Measurements from ENCODE around the gene PLXNA2.

The PLXNA2 gene

DNA sequence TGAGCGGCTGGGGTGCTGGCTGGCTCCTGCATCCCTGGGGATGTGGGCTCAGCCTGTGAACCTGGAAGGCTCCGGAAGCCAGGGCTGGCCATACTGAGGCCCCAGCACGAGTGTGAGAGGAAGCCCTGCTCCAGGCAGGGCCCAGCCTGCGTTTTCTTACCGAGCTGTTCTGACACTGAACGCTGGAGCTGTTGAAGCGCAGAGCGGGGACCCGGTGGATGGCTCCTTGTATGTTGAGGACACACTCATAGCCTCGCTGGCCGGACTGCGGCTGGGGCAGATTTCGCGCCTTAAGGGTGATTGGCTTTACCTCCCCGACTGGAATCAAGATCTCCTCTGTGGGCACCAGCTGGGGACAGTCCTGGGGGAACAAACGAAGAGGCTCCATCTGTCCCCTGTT lies 160.0 kb downstream of the PLXNA2 start:
- DNase-seq: no peak

DNA sequence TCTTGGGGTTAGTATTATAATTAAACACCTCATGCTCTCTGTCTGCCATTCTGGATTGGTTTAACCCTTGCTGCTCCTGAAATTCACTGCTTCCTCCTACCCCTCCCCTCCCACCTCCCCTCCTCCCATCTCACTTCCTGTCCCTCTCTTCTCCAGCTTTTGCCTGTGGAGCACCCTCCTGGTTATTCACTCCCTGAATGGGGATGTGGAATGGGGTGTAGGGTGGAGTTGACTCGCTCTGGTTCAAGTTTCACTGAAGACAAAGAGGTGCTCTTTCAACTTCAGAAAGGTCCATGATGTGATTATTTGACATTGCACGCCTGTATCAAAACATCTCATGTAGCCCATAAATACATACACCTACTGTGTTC lies 160.5 kb downstream of the PLXNA2 start:
- DNase-seq: no peak

DNA sequence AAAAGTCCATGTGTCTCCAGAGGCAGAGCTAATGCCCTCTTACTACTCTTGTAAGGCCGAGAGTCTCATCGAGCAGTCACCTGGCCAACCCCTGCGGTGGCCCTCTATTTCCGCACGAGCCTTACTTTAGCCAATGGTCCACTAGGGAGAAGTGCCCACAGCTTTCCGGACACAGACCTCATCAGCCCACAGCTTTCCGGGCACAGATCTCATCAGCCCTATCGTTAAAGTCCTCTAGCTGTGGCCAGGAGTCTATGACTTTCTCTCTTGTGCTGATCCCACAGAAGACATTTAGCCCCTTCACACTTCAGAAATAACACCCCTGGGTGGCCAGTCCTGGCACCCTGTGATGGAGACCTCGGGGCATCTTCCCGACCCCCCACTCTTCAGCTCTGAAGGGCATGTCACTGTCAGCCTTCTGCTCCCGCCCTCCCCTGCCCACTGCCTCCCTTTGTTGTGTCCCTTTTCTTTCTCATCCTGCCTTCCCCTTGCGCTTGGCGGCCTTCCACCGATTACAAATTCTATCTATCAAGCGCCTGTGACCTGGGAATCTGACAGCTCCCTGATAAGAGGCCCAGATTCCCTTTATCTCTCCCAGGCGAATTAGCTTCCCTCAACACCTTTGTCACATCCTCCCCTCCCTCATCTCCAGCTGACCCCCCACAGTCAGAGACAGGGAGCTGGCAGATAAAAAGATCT lies 161.0 kb downstream of the PLXNA2 start:
- DNase-seq: peak; percentile 59

DNA sequence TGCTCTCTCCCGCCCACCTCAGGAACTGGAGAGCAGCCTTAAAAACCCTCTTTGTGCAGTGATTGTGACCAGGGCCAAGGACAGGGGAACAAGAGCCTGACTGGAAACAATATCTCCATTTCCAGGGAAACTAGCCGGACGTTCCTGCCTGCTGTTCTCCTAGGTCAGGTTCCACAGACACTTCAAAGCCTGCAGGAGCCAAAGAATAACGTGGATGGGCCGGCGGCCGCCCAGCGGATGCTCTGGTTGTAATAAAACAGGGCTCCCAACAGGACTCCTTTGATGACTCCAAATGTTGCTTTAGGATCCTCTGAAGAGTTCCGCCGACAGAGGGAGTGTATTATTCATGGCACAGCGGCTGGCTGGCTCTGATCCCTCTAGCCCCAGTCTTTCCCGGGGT lies 162.2 kb downstream of the PLXNA2 start:
- no peak for DNase-seq

DNA sequence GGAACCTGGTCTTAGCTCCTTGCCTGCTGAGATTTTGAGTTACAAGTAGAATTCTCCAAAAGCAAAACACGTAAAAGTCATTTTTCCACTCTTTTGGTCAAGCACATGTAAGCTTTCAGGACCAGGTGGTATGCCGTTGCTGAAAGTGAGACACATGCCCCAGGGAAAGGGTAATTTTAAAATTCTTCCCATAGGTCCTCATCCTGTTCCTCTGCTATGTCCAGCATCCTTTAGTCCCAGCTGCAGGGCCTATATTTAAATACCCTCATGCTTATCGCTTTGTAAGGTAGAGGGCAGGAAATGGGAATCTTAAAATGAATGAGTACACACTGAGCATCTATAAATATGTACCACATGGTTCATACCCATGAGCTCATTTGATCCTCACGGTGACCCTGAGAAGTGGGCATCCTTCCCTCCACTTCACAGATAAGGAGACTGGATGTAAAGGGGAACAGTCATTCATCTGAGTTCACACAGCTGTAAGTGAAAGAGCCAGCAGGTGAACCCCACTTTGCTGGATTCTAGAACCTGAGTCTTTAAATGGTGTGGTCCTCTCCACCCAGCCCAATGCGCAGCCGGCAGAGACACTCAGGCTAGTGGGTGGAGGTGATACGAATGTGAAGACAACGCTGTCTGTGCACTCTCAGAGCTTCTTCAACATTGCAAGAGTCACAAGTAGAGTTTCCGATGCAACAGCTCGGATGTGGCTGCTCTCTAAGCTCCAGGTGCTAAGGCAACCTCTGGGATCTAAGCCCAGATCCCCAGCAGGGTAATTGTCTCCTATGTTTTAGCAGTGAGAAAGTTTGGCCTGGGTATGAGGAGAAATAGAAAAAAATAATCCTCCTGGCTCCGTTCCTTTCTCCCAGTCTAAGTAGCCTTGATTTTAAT lies 163.5 kb downstream of the PLXNA2 start:
- no peak for DNase-seq

DNA sequence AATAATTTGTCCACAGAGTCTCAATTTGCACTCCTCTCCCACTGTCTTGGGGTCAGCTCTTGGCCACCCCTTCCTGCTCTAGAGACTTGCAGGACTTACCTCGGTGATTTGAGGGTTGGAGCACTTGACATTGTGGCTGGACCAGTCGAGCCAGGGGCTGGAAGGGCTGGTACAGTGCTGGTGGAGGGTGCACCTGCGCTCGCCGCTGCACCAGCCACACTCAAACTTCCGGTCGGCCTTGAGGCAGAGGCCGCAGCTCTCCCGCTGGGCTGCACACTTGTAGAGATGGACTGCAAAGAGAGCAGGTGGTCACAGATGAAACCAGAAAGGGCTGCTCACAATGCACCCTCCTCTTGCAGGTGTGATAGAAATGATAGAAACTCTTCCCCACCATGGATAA lies 165.0 kb downstream of the PLXNA2 start:
- peak; percentile 89 for DNase-seq

DNA sequence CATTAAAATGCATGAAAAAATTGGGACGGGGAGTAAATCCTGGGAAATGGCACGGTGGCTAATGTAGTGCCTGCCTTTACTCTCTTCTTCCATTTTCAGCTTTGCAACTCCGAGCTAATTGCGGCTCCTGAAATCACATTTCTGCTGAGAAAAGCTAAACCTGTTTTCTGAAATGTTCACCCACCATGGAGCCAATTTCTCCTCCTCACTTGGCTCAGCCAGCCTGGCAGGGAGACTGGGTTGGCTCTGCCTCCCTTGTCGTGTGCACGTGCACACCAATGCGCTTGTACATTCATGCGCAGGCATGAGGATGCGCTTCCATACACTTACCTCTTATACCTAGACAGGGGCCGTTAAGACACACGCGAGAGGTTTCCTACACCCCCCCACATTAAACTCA lies 165.4 kb downstream of the PLXNA2 start:
- DNase-seq: no peak

DNA sequence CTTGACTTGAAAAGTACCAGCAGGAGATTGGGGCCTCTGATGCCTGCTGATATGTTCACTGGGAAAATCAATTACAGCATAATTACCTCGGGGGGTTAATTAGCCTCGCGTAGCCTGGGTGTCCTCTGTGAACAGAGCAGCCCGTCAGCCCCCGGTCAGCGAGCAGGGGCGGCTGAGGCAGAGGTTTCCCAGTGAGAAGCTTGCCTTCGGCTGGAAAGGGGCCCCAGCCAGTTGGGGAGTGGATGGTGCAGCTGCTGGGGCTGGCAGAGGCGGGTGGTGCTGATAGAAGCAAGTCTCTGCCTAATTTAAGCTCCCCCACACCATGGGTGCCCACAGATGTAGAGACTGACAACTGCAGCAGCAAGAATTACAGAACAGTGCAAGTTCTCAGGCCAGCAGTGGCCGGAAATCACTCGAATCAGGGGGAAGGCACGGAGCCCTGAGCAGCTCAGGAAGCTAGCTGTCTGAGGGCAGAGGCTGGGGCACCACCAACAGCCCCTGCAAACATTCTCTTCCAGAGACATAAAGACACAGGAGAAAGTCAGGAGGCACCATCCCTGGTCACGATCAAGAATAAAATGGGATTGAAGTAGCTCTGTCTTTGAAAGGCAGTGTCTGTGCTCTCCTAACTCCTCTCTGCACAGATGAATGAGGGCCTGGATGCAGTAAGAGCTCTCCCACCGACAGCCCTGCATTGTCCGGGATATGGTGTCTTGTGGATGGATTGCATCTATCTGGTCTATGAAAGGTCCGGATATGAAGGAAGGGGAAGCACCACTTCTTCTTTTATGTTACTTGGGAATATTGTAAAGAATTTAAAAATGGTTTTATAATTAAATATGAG lies 166.7 kb downstream of the PLXNA2 start:
- DNase-seq: peak; percentile 91

DNA sequence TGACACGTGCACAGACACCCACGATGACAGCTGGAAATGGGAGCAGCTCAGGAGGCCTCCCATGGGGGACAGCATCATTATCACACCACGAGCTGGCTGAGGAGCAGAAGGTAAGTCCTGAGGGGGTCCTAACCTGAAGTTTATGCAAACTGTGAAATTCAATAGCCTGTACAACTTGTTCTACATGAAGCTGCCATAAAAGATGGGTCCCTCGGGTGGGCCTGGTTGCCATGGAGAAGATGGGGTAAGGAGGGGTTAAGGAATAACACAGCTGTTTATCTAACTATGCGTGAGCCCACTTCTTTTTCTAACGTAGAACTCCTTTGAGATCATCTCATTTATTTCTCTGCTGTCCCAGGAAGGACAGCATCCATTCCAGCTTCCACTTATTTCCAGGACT lies 169.8 kb downstream of the PLXNA2 start:
- DNase-seq: peak; percentile 23

DNA sequence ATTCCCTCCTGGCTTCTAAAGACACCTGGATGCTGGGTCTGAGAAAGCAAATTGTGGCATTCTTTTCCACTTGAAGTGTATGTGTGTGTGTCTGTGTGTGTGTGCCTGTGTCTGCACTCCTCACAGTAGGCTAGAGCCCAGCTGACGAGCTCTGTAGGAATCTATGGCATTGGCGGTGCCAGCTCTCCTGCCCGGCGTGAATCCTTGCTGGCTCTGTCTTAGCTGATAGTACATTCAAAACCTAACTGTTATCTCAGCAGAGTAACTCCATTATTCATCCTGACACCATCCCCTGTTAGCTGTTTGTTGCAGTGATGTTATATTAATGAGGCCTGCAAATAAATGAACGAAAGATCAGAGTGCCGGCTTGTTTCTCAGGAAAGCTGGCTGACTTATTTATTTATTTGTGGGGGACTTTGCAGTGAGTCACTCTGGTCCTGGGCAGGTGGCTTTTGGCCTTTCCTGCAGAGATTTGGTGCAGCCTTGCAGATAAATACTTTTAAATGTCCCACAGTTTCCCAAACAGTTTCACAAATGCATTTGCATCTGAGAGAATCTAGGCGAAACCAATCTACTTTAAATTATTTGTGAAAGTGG lies 172.7 kb downstream of the PLXNA2 start:
- no peak for DNase-seq

DNA sequence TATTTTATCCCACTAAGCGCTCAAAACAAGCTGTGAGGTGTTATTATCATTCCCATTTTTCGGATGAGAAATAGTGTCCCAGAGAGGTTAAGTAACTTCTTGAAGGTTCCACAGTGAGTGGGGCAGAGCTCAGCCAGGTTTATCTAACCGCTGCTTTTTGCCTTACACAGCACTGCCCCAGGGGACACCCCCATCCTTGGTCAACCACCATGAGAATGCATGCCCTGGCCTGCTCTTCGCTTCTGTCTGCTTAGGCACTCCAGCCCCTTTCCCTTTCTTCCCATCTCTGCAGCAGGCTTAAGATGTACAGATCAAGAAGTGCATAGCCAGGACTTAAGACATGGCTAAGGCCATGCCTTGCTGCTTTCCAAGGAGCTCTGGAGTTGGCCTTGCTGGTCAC lies 174.3 kb downstream of the PLXNA2 start:
- no peak for DNase-seq

DNA sequence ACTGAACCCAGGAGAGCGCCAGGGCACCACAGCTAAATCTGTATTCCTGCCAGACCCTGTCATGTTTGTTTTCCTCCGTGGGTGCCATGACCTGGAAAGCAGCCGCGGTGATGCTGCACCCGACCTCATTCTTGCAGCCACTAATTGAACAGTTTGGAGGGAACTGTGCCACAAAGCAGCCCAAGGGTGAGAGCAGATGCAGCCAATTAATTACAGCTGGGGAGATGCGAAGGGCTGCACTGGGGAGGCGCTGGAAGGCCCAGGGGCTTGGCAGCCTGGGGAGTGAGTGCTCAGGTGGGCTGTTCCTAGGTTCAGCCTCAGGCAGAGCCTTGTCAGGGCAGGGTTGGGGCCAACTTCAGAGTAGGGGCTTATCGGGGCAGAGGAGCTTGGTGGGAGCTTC lies 174.9 kb downstream of the PLXNA2 start:
- DNase-seq: peak; percentile 80

DNA sequence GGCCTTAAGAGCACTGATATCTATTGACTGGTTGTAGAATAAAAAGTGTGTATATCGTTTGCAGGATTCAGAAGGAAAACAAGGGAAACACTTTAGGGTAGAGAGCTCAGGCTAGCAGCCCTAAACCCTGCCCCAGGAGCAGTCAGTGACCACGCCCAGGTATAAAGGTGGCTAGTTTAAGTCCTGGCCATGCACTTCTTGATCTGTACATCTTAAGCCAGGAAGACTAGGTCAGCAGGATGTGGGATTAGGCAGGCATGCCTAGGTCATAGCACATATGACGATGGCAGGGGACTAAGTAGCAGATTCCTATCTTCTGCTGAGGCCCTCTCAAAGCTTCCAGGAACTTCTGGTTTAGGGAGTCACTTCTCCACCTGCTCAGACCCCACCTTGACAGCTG lies 175.3 kb downstream of the PLXNA2 start:
- DNase-seq: no peak

DNA sequence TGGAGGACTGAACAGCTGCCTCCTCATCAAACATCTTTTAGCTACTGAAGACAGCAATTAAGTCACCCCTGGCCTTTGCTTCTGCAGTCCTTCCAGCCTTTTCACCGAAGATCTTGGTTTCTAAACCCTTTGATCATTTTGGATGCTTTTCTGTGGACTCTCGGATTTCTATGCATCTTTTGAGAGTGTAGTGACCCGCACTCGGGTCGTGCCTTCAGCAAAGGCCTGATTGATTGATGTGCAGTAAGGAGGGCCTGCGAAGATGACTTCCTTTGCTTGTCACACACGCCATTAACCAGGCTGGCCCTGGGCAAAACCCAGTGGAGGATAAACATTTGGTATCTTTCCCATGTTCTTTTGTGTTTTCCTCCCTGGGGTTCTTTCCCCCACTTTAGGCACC lies 175.8 kb downstream of the PLXNA2 start:
- DNase-seq: no peak

DNA sequence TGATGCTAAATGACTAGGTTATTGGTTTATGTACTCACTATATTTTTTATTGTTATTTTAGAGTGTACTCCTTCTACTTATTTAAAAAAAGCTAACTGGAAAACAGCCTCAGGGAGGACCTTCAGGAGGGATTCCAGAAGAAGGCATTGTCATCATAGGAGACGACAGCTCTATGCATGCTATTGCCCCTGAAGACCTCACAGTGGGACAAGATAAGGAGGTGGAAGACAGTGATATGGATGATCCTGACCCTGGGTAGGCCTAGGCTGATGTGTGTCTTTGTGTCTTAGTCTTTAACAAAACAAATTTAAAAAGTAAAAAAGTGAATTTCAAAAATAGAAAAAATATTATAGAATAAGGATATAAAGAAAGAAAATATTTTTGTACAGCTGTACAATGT lies 177.6 kb downstream of the PLXNA2 start:
- no peak for DNase-seq

DNA sequence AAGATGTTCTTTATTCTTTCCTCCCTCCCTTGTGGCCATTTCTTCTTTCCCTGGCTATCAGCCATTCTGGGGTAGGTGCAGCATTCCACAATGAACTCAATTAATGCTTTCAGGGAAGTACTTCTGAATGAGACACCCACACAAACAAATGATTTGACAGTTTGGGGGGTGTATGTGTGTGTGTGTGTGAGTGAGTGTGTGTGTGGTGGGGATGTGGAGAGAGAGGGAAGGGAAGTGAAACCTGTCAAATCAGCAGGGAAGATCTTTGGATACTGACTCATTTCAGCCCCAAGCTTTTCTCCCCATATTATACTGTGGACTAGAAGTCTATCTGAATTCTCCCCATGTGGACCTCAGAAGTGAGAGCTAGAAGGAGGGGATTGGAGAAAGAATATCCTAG lies 178.3 kb downstream of the PLXNA2 start:
- DNase-seq: no peak

DNA sequence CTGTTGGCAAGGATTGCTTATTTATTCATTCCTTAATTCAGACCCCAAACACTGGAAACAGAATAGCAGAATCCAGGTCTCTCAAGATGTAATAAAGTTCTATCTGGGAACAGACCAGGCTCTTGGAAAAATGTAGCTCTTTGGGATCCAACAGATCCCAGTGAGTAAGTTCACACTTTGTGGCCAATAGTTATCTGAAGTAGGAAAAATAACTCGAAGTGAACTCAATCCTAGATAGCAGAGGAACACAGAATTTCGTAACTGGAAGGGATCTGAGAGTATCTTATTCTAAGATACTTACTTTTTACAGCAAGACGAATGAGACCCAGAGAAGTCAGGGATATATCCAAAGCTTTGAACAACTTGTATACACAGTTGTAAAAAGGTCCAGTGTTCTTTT lies 182.6 kb downstream of the PLXNA2 start:
- no peak for DNase-seq

DNA sequence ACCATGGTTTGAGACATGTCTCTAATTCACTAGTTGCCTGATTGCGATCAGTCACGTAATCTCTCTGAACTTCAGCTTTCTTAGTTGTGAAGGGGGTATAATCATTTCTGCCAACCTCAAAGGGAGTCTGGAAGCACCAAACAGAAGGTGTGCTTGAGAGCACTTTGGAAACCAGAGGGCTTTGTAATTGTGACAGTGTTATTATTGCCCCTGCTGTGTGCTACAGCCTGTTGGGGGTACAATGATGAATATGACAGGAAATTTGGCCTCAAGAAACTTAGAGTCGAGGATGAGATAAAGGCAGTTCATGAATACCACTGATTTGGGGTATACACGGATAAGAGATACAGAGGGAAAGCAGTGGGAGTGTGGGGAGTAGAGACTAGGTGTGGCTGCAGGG lies 183.1 kb downstream of the PLXNA2 start:
- DNase-seq: no peak

DNA sequence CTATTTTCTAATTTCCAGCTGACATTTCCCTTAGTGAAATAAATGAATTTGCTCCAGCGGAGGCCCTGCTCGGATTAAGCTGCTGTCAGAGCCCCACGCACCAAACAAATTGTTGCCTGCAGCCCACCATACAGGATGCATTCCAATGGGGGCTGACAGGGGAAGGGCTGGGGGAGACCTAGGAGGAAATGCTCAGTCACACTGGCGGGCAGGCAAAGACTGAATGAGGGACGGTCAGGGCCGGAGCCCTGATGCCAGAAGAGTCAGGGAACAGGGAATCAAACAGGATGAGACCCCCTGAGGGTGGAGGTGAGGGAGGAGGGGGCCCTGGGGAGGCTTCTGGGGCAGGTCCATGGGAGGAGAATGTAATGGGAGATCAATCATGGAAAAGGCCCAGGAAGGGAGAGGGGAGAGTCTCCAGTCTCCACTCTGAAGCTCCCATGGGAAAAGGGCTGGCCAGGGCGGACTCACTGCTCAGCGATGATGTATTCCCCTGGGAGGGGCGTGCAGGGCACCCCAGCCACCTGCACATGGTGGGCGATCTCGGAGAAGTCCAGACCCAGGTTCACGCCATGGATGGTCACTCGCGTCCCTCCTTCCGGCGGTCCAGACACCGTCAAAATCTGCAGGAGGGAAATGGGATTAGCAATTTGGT lies 183.8 kb downstream of the PLXNA2 start:
- DNase-seq: no peak

DNA sequence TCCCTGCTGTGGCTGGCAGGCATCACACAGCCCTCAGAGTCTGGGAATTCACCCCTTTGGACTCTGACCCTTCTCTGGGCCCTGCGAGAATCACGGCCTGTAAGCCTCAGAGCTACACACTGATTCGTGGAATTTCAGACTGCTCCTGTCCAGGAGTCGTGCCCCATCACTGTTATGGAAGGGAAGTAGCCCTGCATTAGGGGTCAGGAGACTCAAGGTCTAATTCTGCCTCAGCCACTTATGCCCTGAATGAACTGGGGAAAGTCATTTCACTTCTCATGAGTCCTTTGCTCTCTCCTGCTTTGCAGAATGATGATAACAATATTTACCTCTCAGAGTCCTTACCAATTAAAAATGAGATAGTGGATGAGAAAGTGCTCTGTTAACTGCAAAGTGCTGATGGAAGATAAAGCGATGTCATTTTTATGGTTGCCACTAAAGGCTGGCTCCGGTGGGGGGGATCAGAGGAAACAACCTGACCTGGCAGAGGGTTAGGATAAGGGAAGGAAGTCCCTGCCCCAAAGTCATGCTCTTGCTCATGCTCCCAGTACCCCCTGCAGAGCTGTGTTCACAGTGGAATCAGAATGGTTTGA lies 184.7 kb downstream of the PLXNA2 start:
- DNase-seq: no peak

DNA sequence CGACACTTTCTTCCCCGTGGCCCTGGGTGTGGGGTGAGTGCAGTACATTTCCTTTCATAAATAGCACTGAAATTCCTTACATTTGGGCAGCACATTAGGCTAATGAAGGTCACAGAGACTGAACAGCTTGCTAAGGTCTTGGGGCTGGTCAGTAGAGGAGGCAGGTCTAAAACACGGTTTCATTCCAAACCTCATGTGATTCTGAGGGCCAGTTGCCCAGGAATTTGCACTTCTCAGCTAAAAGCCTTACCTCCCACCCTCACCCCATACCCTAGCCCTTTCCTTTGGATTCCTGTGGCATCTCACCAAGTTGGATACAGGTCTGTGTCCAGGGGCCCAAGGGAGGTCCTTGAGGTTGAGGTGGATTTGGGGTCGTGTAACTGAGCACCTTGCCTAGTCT lies 185.4 kb downstream of the PLXNA2 start:
- no peak for DNase-seq

DNA sequence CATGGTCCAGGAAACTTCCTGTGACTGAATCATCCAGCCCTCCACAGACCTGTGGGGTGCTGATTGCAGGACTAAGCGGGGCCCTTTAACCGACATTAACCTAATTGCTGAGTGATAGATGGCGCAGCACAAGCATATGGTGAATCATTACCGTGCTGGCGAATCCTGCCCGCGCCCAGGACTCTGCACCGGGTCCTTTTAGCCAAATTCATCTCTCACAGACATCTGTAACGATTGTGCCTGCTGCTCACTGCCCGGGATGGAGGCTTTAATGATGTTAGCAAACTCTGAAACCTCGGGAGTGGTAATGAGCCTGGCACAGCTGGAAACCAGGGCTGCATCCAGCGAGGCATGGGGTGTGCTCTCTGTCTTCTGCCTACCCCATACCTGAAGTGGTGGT lies 185.9 kb downstream of the PLXNA2 start:
- no peak for DNase-seq
